GM12878 (cell line): Measurements from ENCODE around the gene BRD3. TPM values are rescaled to one million over a fixed set of nuclear protein-coding genes. Genes with fewer than 3 reads are reported as not detected.

Source experiments
- CHD4 ChIP-seq: fragments of 200-600 bp; sonication (generic); IDR thresholded peaks from 2 replicates; pipeline ENCODE4 v1.6.1; 2016; ENCODE audit warnings: mild to moderate bottlenecking
- FOS ChIP-seq: IDR thresholded peaks from 3 replicates; pipeline ENCODE4 v1.6.1; 2011; ENCODE audit warnings: borderline replicate concordance; ENCODE audit not compliant: insufficient read length; ENCODE audit errors: extremely low read depth
- GATAD2B ChIP-seq: fragments of 450-650 bp; conservative IDR thresholded peaks from 2 replicates; pipeline ENCODE4 v1.6.1; 2017; ENCODE audit warnings: low read depth, mild to moderate bottlenecking, moderate library complexity
- JUND ChIP-seq: IDR thresholded peaks from 2 replicates; pipeline ENCODE4 v1.6.1; 2012; ENCODE audit warnings: low read depth, mild to moderate bottlenecking, low read length, improper control_type of control experiment, moderate library complexity
- KAT2A ChIP-seq: conservative IDR thresholded peaks from 2 replicates; pipeline ENCODE4 v1.6.1; 2011; ENCODE audit warnings: low read depth, low read length; ENCODE audit not compliant: control insufficient read depth
- KDM1A ChIP-seq: fragments of 200-600 bp; sonication (generic); IDR thresholded peaks from 2 replicates; pipeline ENCODE4 v1.6.1; 2016; ENCODE audit warnings: borderline replicate concordance
- NFIC ChIP-seq: IDR thresholded peaks from 2 replicates; pipeline ENCODE4 v1.6.1; 2012; ENCODE audit warnings: low read depth, mild to moderate bottlenecking, inconsistent platforms, low read length, moderate library complexity
- NFXL1 ChIP-seq: fragments of 450-650 bp; IDR thresholded peaks from 2 replicates; pipeline ENCODE4 v1.6.1; 2017; ENCODE audit warnings: antibody characterized with exemption, mild to moderate bottlenecking, borderline replicate concordance
- NKRF ChIP-seq: fragments of 450-650 bp; conservative IDR thresholded peaks from 2 replicates; pipeline ENCODE4 v1.6.1; 2017; ENCODE audit warnings: mild to moderate bottlenecking, moderate library complexity
- PML ChIP-seq: IDR thresholded peaks from 2 replicates; pipeline ENCODE4 v1.6.1; 2012; ENCODE audit warnings: low read length, inconsistent platforms
- RAD51 ChIP-seq: fragments of 450-650 bp; IDR thresholded peaks from 2 replicates; pipeline ENCODE4 v1.6.1; 2016; ENCODE audit warnings: moderate library complexity, mild to moderate bottlenecking, inconsistent platforms
- TCF12 ChIP-seq: IDR thresholded peaks from 2 replicates; pipeline ENCODE4 v1.6.1; 2011; ENCODE audit warnings: low read depth, mild to moderate bottlenecking, low read length
- polyA plus RNA-seq, 11 experiments: library from polyadenylated mRNA; depleted of rRNA in 4 of 11; unstranded in 6 of 11; stranded (reverse) in 5 of 11; fragments of >200 nt; fragmentation: Nextera tagmentation in 4 of 11; fragmentation: Illumina TruSeq in 1 of 11; extraction: Ambion mirVana in 4 of 11; extraction: Trizol in 1 of 11; gene quantifications; 1 replicate in 1 of 11; 2 replicates in 10 of 11; pipeline versions ENCODE4 v1.2.1 to v1.2.3, GENCODE V29; 2011 to 2016; ENCODE audit warnings: inconsistent platforms in 2 of 11, missing spikeins in 2 of 11, low read depth in 1 of 11
- total RNA-seq, 4 experiments: library from RNA; depleted of rRNA in 3 of 4; stranded (reverse); fragments of >200 nt in 3 of 4; fragmentation: Illumina TruSeq in 1 of 4; extraction: Trizol in 1 of 4; gene quantifications; 2 replicates each; pipeline versions ENCODE4 v1.2.1 to v1.2.3, GENCODE V29; 2013 to 2021
- TF ChIP-seq, protein P1 (sequence below): IDR thresholded peaks from 2 replicates; pipeline ENCODE4 v1.6.1; 2012; ENCODE audit warnings: mild to moderate bottlenecking, low read depth, low read length
- TF ChIP-seq, protein P2 (sequence below), 3 experiments: IDR thresholded peaks in 2 of 3; conservative IDR thresholded peaks in 1 of 3; 2 replicates each; pipeline ENCODE4 v1.5.1; 2011; ENCODE audit warnings: low read depth in 3 of 3, low read length in 3 of 3, mild to moderate bottlenecking in 3 of 3, control low read depth in 2 of 3, moderate library complexity in 2 of 3, inconsistent platforms in 1 of 3, mixed read lengths in 1 of 3; ENCODE audit not compliant: control insufficient read depth in 2 of 3, insufficient read depth in 1 of 3; ENCODE audit errors: extremely low read depth in 1 of 3
- TF ChIP-seq, protein P3 (sequence below): IDR thresholded peaks from 2 replicates; pipeline ENCODE4 v1.6.1; 2012; ENCODE audit warnings: low read depth, low read length, improper control_type of control experiment
- TF ChIP-seq, protein P4 (sequence below): fragments of 450-650 bp; IDR thresholded peaks from 2 replicates; pipeline ENCODE4 v1.6.1; 2017; ENCODE audit warnings: mild to moderate bottlenecking, moderate library complexity

Gene BRD3
- total and polyA plus RNA-seq, 10 of the 15 experiments (the other 5 are each of a cell fraction or from before 2014, with no cell fraction given): 0.53 to 20.8 (median 4.8) TPM

DNA sequence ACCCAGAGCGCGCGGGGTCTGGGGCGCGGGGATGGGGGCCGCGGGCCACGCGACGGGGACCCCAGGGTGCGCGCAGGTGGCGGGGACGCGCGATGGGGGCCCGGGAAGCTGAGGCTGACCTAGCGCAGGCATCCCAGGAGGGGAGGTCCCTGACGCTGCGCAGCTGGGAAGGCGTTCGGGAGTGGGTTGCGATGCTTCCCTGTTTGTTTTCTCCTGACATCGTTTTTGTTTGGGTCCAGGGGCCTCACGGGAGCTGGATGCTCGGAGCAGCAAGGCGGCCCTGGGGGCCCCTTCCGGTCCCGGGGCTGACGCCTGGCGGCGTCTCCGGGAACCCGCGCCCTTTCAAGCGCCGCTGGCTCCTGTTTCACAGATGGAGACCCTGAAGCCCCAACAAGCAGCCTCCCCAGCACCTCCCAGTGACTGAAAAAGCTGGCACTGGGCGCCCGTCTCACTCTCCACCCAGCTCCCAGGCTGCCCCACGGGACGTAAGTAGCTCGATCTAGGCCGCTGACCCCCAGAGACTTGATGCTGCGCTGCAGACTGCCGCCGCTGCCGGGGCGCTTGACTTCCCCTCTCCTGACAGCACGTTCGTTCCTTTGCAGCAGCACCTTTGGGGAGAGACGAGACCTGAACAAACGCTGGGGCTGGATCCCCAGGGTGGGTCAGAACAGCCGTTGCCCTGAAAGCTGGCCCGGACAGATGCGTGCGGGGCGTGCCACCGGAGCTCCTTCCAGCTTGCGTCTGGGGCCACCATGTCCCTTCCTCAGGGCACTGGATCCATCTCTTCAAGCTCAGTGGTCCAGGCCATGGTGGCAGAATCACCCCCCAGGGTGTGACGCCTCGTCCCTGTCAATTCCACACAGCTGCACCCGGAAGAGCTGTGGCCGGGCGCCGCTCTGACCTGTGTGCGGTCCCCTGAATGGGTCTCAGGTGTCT lies 42.0 kb downstream of the BRD3 start (continued):
- no peak for TF ChIP-seq TCF12
- TF ChIP-seq NFIC: no peak
- TF ChIP-seq NKRF: no peak; the same call in 1 of the 2 replicates
- TF ChIP-seq, protein P1, sequence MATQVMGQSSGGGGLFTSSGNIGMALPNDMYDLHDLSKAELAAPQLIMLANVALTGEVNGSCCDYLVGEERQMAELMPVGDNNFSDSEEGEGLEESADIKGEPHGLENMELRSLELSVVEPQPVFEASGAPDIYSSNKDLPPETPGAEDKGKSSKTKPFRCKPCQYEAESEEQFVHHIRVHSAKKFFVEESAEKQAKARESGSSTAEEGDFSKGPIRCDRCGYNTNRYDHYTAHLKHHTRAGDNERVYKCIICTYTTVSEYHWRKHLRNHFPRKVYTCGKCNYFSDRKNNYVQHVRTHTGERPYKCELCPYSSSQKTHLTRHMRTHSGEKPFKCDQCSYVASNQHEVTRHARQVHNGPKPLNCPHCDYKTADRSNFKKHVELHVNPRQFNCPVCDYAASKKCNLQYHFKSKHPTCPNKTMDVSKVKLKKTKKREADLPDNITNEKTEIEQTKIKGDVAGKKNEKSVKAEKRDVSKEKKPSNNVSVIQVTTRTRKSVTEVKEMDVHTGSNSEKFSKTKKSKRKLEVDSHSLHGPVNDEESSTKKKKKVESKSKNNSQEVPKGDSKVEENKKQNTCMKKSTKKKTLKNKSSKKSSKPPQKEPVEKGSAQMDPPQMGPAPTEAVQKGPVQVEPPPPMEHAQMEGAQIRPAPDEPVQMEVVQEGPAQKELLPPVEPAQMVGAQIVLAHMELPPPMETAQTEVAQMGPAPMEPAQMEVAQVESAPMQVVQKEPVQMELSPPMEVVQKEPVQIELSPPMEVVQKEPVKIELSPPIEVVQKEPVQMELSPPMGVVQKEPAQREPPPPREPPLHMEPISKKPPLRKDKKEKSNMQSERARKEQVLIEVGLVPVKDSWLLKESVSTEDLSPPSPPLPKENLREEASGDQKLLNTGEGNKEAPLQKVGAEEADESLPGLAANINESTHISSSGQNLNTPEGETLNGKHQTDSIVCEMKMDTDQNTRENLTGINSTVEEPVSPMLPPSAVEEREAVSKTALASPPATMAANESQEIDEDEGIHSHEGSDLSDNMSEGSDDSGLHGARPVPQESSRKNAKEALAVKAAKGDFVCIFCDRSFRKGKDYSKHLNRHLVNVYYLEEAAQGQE: no peak
- TF ChIP-seq KAT2A: no peak
- TF ChIP-seq PML: no peak
- TF ChIP-seq FOS: no peak
- no peak for TF ChIP-seq JUND
- no peak for TF ChIP-seq KDM1A
- TF ChIP-seq, protein P2, sequence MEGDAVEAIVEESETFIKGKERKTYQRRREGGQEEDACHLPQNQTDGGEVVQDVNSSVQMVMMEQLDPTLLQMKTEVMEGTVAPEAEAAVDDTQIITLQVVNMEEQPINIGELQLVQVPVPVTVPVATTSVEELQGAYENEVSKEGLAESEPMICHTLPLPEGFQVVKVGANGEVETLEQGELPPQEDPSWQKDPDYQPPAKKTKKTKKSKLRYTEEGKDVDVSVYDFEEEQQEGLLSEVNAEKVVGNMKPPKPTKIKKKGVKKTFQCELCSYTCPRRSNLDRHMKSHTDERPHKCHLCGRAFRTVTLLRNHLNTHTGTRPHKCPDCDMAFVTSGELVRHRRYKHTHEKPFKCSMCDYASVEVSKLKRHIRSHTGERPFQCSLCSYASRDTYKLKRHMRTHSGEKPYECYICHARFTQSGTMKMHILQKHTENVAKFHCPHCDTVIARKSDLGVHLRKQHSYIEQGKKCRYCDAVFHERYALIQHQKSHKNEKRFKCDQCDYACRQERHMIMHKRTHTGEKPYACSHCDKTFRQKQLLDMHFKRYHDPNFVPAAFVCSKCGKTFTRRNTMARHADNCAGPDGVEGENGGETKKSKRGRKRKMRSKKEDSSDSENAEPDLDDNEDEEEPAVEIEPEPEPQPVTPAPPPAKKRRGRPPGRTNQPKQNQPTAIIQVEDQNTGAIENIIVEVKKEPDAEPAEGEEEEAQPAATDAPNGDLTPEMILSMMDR (IDR thresholded peaks at IDR 0.05 in 2 of 3, conservative IDR thresholded peaks at IDR 0.05 in 1 of 3; ENCODE audit: control insufficient read depth in 2 of 3, extremely low read depth in 1 of 3, insufficient read depth in 1 of 3, low read depth in 3 of 3, low read length in 3 of 3): peak; percentile 18 to 40 (median 21); a peak in 4 of 6 replicates
- TF ChIP-seq GATAD2B: 0 out of 2 replicates have a peak, but pooled peaks have one; percentile 48
- TF ChIP-seq, protein P3, sequence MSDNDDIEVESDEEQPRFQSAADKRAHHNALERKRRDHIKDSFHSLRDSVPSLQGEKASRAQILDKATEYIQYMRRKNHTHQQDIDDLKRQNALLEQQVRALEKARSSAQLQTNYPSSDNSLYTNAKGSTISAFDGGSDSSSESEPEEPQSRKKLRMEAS: 0 out of 2 replicates have a peak, but pooled peaks have one; percentile 4
- no peak for TF ChIP-seq RAD51
- no peak for TF ChIP-seq CHD4
- TF ChIP-seq NFXL1: no peak
- TF ChIP-seq, protein P4, sequence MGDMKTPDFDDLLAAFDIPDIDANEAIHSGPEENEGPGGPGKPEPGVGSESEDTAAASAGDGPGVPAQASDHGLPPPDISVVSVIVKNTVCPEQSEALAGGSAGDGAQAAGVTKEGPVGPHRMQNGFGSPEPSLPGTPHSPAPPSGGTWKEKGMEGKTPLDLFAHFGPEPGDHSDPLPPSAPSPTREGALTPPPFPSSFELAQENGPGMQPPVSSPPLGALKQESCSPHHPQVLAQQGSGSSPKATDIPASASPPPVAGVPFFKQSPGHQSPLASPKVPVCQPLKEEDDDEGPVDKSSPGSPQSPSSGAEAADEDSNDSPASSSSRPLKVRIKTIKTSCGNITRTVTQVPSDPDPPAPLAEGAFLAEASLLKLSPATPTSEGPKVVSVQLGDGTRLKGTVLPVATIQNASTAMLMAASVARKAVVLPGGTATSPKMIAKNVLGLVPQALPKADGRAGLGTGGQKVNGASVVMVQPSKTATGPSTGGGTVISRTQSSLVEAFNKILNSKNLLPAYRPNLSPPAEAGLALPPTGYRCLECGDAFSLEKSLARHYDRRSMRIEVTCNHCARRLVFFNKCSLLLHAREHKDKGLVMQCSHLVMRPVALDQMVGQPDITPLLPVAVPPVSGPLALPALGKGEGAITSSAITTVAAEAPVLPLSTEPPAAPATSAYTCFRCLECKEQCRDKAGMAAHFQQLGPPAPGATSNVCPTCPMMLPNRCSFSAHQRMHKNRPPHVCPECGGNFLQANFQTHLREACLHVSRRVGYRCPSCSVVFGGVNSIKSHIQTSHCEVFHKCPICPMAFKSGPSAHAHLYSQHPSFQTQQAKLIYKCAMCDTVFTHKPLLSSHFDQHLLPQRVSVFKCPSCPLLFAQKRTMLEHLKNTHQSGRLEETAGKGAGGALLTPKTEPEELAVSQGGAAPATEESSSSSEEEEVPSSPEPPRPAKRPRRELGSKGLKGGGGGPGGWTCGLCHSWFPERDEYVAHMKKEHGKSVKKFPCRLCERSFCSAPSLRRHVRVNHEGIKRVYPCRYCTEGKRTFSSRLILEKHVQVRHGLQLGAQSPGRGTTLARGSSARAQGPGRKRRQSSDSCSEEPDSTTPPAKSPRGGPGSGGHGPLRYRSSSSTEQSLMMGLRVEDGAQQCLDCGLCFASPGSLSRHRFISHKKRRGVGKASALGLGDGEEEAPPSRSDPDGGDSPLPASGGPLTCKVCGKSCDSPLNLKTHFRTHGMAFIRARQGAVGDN: no peak
